Measurements from ENCODE around the gene HSDL2.

The HSDL2 gene

GRCh38 chr9:112332214-112332613, 47.7 kb upstream of the HSDL2 start (continued):
- TF ChIP-seq, protein P1, sequence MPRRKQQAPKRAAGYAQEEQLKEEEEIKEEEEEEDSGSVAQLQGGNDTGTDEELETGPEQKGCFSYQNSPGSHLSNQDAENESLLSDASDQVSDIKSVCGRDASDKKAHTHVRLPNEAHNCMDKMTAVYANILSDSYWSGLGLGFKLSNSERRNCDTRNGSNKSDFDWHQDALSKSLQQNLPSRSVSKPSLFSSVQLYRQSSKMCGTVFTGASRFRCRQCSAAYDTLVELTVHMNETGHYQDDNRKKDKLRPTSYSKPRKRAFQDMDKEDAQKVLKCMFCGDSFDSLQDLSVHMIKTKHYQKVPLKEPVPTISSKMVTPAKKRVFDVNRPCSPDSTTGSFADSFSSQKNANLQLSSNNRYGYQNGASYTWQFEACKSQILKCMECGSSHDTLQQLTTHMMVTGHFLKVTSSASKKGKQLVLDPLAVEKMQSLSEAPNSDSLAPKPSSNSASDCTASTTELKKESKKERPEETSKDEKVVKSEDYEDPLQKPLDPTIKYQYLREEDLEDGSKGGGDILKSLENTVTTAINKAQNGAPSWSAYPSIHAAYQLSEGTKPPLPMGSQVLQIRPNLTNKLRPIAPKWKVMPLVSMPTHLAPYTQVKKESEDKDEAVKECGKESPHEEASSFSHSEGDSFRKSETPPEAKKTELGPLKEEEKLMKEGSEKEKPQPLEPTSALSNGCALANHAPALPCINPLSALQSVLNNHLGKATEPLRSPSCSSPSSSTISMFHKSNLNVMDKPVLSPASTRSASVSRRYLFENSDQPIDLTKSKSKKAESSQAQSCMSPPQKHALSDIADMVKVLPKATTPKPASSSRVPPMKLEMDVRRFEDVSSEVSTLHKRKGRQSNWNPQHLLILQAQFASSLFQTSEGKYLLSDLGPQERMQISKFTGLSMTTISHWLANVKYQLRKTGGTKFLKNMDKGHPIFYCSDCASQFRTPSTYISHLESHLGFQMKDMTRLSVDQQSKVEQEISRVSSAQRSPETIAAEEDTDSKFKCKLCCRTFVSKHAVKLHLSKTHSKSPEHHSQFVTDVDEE (CRISPR knock-in tag; IDR thresholded peaks at IDR 0.05): no peak
- TF ChIP-seq ZNF565 (CRISPR knock-in tag; conservative IDR thresholded peaks at IDR 0.05; ENCODE audit: low read depth) (no peak), CSDC2 (CRISPR knock-in tag; IDR thresholded peaks at IDR 0.05) (no peak), ZNF70 (CRISPR knock-in tag; IDR thresholded peaks at IDR 0.05) (no peak)

GRCh38 chr9:112332674-112332976, 47.3 kb upstream of the HSDL2 start:
- ATAC-seq: no peak
- TF ChIP-seq OSR1 (CRISPR knock-in tag; IDR thresholded peaks at IDR 0.05) (no peak), BACH2 (CRISPR knock-in tag; IDR thresholded peaks at IDR 0.05; ENCODE audit: borderline replicate concordance) (no peak), ZNF70 (CRISPR knock-in tag; IDR thresholded peaks at IDR 0.05) (no peak), PATZ1 (CRISPR knock-in tag; IDR thresholded peaks at IDR 0.05; ENCODE audit: borderline replicate concordance) (no peak), TCF4 (CRISPR knock-in tag; IDR thresholded peaks at IDR 0.05; ENCODE audit: borderline replicate concordance) (no peak), ESRRG (CRISPR knock-in tag; IDR thresholded peaks at IDR 0.05) (no peak), POU6F1 (CRISPR knock-in tag; IDR thresholded peaks at IDR 0.05; ENCODE audit: borderline replicate concordance, low read depth) (no peak)
- TF ChIP-seq, protein P2, sequence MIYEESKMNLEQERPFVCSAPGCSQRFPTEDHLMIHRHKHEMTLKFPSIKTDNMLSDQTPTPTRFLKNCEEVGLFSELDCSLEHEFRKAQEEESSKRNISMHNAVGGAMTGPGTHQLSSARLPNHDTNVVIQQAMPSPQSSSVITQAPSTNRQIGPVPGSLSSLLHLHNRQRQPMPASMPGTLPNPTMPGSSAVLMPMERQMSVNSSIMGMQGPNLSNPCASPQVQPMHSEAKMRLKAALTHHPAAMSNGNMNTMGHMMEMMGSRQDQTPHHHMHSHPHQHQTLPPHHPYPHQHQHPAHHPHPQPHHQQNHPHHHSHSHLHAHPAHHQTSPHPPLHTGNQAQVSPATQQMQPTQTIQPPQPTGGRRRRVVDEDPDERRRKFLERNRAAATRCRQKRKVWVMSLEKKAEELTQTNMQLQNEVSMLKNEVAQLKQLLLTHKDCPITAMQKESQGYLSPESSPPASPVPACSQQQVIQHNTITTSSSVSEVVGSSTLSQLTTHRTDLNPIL (CRISPR knock-in tag; IDR thresholded peaks at IDR 0.05; ENCODE audit: low read depth): no peak
- TF ChIP-seq, protein P3, sequence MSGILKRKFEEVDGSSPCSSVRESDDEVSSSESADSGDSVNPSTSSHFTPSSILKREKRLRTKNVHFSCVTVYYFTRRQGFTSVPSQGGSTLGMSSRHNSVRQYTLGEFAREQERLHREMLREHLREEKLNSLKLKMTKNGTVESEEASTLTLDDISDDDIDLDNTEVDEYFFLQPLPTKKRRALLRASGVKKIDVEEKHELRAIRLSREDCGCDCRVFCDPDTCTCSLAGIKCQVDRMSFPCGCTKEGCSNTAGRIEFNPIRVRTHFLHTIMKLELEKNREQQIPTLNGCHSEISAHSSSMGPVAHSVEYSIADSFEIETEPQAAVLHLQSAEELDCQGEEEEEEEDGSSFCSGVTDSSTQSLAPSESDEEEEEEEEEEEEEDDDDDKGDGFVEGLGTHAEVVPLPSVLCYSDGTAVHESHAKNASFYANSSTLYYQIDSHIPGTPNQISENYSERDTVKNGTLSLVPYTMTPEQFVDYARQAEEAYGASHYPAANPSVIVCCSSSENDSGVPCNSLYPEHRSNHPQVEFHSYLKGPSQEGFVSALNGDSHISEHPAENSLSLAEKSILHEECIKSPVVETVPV (CRISPR knock-in tag; IDR thresholded peaks at IDR 0.05): no peak

GRCh38 chr9:112332977-112333638, 46.8 kb upstream of the HSDL2 start, which contains the start of gene PTBP3:
Gene PTBP3 (minus strand): TSS chr9:112333619. CDS start chr9:112297865, 35,754 bp downstream.
- TF ChIP-seq ZFP3 (CRISPR knock-in tag; IDR thresholded peaks at IDR 0.05) (no peak), ISL1 (CRISPR knock-in tag; IDR thresholded peaks at IDR 0.05) (no peak), ARNTL (CRISPR knock-in tag; IDR thresholded peaks at IDR 0.05; ENCODE audit: borderline replicate concordance, low read depth) (no peak), ESRRG (CRISPR knock-in tag; IDR thresholded peaks at IDR 0.05) (no peak), RARB (CRISPR knock-in tag; IDR thresholded peaks at IDR 0.05) (no peak), TOX (CRISPR knock-in tag; IDR thresholded peaks at IDR 0.05; ENCODE audit: borderline replicate concordance) (no peak), TCF4 (CRISPR knock-in tag; IDR thresholded peaks at IDR 0.05; ENCODE audit: borderline replicate concordance) (no peak)
- peak; percentile 83 for ATAC-seq

DNA sequence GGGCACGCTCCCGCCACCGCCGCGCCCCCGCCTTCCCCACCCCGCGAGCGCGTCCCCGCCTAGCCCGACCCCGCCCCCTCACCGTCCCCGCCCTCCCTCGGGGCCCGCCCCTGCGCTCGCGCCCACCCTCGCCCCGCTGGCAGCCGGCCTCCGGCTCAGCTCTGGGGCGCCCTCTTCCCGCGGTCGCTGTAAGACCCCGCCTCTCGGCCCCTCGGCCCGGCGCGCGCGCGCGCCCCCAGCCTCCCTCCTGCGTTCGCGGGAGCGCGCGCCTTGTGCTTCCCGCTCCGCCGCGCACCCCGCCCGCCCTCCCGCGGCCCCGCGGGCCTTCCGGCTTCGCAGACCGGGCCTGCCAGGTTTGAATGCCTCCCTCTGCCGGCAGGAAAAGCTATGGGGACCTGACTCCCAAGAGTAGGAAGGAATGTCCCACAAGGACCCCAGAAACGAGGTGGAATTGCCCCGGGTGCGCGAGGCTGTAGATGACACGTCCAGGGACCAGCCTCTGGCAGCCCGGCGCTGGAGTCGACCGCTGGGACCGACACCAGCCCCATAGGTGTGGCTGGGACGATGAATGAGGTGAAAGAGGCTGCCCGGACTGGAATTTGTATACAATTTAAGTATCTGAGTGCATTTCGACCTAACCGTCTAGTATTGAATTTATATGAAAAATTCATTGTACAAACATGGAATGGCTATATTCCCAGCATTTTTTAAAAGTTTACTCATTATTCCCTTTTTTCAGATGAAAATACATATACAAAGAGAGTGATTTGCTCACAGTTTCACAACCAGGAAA, 46.1 kb upstream of the HSDL2 start:
- peak; percentile 73; the same call in 2 of the 3 replicates for ATAC-seq
- TF ChIP-seq SNAI2 (CRISPR knock-in tag; IDR thresholded peaks at IDR 0.05): 0 out of 2 replicates have a peak, but pooled peaks have one; percentile 79
- TF ChIP-seq, protein P2 (CRISPR knock-in tag; IDR thresholded peaks at IDR 0.05; ENCODE audit: low read depth): no peak

Measured in SK-N-SH treated with all-trans-retinoic acid at 6 μM for 48 hours (cell line).